OCI-LY7 (cell line): Measurements from ENCODE around the gene DSE. TPM values are rescaled to one million over a fixed set of nuclear protein-coding genes. Genes with fewer than 3 reads are reported as not detected.
"Not testable (repeated sequence)": the region's sequence is repeated elsewhere in the genome, so short reads cannot be mapped to it uniquely, and the experiment has no call there.

Experiments used
- Bru-seq: library from RNA; stranded (reverse); fragments of 400-500 nt; gene quantifications from one replicate; lab custom pipeline; 2021; lab: Mats Ljungman, UMichigan
- BruChase-seq, 2 experiments: library from RNA; stranded (reverse); fragments of 400-500 nt; gene quantifications; one replicate each; lab custom pipeline; 2021; lab: Mats Ljungman, UMichigan
- BruUV-seq: library from RNA; stranded (reverse); fragments of 400-500 nt; replicated peaks from 2 replicates; lab custom pipeline; 2021; lab: Mats Ljungman, UMichigan
- CTCF ChIA-PET: fragments of 300-600 bp; sonication (Branson Sonifier 250); formaldehyde crosslinking; loops from one replicate; lab custom pipeline; 2022; ENCODE audit warnings: antibody characterized with exemption; ENCODE audit not compliant: unreplicated experiment; lab: Charles Lee
- POLR2A ChIA-PET: fragments of 300-600 bp; sonication (Branson Sonifier 250); formaldehyde crosslinking; loops from one replicate; lab custom pipeline; 2022; ENCODE audit warnings: antibody characterized with exemption; lab: Charles Lee
- DNase-seq: peaks from one replicate; pipeline ENCODE4 v3.0.0-alpha.2; 2015; ENCODE audit warnings: low spot score
- H2AFZ ChIP-seq: fragments of 200-600 bp; sonication (generic), shearing (Covaris generic); 2 replicates; pipeline ENCODE4 v1.6.1; 2014; ENCODE audit warnings: mild to moderate bottlenecking, antibody characterized with exemption, low read length, moderate library complexity
- H3K27ac ChIP-seq: fragments of 200-600 bp; sonication (generic); 2 replicates; pipeline ENCODE4 v1.5.1; 2014; ENCODE audit warnings: mixed run types, low read depth, mild to moderate bottlenecking, moderate library complexity, low read length, inconsistent platforms; ENCODE audit not compliant: poor library complexity, severe bottlenecking
- H3K36me3 ChIP-seq: fragments of 200-600 bp; sonication (generic); 2 replicates; pipeline ENCODE4 v1.6.1; 2014; ENCODE audit warnings: mild to moderate bottlenecking, antibody characterized with exemption, low read length, moderate library complexity, mixed read lengths; ENCODE audit not compliant: insufficient read depth
- H3K4me1 ChIP-seq: fragments of 200-600 bp; sonication (generic); 2 replicates; pipeline ENCODE4 v1.5.1; 2014; ENCODE audit warnings: mild to moderate bottlenecking, low read length; ENCODE audit not compliant: insufficient read depth, poor library complexity, severe bottlenecking
- H3K4me2 ChIP-seq: fragments of 200-600 bp; sonication (generic); 2 replicates; pipeline ENCODE4 v1.6.1; 2014; ENCODE audit warnings: mild to moderate bottlenecking, low read length
- H3K4me3 ChIP-seq: fragments of 200-600 bp; sonication (generic); 2 replicates; pipeline ENCODE4 v1.5.1; 2014; ENCODE audit warnings: mild to moderate bottlenecking, low read depth, low read length; ENCODE audit not compliant: poor library complexity, severe bottlenecking
- H3K79me2 ChIP-seq: fragments of 200-600 bp; sonication (generic); 2 replicates; pipeline ENCODE4 v1.6.1; 2016; ENCODE audit warnings: low read depth, mild to moderate bottlenecking, low read length, moderate library complexity, mixed read lengths; ENCODE audit not compliant: insufficient read depth
- H3K9me2 ChIP-seq: fragments of 200-600 bp; sonication (generic); 2 replicates; pipeline ENCODE4 v1.6.1; 2016; ENCODE audit warnings: mild to moderate bottlenecking, low read length, mixed read lengths; ENCODE audit not compliant: insufficient read depth
- H3K9me3 ChIP-seq: fragments of 200-600 bp; sonication (generic); 2 replicates; pipeline ENCODE4 v1.6.1; 2014; ENCODE audit warnings: mild to moderate bottlenecking, mixed run types, low read length, mixed read lengths
- H4K20me1 ChIP-seq: fragments of 200-600 bp; sonication (generic); 2 replicates; pipeline ENCODE4 v1.6.1; 2014; ENCODE audit warnings: mild to moderate bottlenecking, antibody characterized with exemption, low read length, moderate library complexity, mixed read lengths; ENCODE audit not compliant: insufficient read depth
- CTCF ChIP-seq: fragments of 200-600 bp; sonication (generic); conservative IDR thresholded peaks from 2 replicates; pipeline ENCODE4 v1.5.1; 2014; ENCODE audit warnings: mild to moderate bottlenecking, antibody characterized with exemption, low read length, moderate library complexity, mixed read lengths
- EZH2phosphoT487 ChIP-seq: fragments of 200-600 bp; sonication (generic); IDR thresholded peaks from 2 replicates; pipeline ENCODE4 v1.6.1; 2018; ENCODE audit warnings: low read depth, borderline replicate concordance, mild to moderate bottlenecking, mixed run types, antibody characterized with exemption, low read length, moderate library complexity, mixed read lengths
- intact Hi-C: fragments of 100-400 bp; cut with micrococcal nuclease; formaldehyde crosslinking; loops from one replicate; pipeline ENCODE4 v1.10.0; 2022; ENCODE audit not compliant: unreplicated experiment
- long read RNA-seq: library from polyadenylated mRNA; stranded (forward); transcript quantifications from one replicate; pipeline ENCODE4 v2.0.0, GENCODE V29; 2022
- total RNA-seq, 2 experiments: library from RNA; depleted of rRNA in 1 of 2; stranded (reverse); fragments of >200 nt in 1 of 2; shearing (Covaris generic) in 1 of 2; gene quantifications; 2 replicates each; pipeline ENCODE4 v1.2.3, GENCODE V29; 2014 to 2022

The DSE gene
- total RNA-seq (2014; rRNA removed; shearing (Covaris generic)), result 3.9 and 5.3 TPM in 2 replicates
- total RNA-seq (2022), result 6.2 and 7.6 TPM in 2 replicates
- Bru-seq, nascent RNA, result percentile 51 among the genes with signal in this experiment
- BruChase-seq, experiment 1, labeled RNA remaining after a 6-hour chase, result percentile 47 among the genes with signal in this experiment
- percentile 50 among the genes with signal in this experiment for BruChase-seq, experiment 2, labeled RNA remaining after a 2-hour chase
- long read RNA-seq, partial matches to known transcripts, result 1 of 89 reads
- long read RNA-seq, other reads (novel, unspliced or antisense), result 86 of 89 reads

GRCh38 chr6:116370760-116371119, at the start of gene DSE:
Gene DSE, plus strand, starts transcription at chr6:116370947. Its CDS starts 28,304 bp downstream, at chr6:116399251.
- no peak for DNase-seq
- Histone ChIP-seq H3K4me2 (0 out of 2 replicates have a peak within 1 kb of the TSS, but pooled peaks have one; percentile 10), H3K9me2 (no peaks in the 10 kb centered on the region), H3K36me3 (no peaks in the 10 kb centered on the region), H3K79me2 (no peaks in the 10 kb centered on the region), H4K20me1 (peaks cover 9% of the 10 kb centered on the region; the same call in 1 of the 2 replicates), H3K9me3 (no peaks in the 10 kb centered on the region), H2AFZ (no peak within 1 kb of the TSS), H3K4me3 (no peak within 1 kb of the TSS), H3K4me1 (peaks cover 13% of the 10 kb centered on the region), H3K27ac (no peak within 1 kb of the TSS)
- no TSS peak for BruUV-seq
- intact Hi-C loops, result no loop called here
- POLR2A ChIA-PET, result no interaction called here
- TF ChIP-seq EZH2phosphoT487, result no peak
- no peak for TF ChIP-seq CTCF
- CTCF ChIA-PET, result no interaction called here

- H3K79me2 ChIP-seq, CTCF ChIA-PET, DNase-seq, H3K4me3 ChIP-seq, H3K36me3 ChIP-seq, intact Hi-C loops, H3K9me3 ChIP-seq, BruUV-seq, H3K27ac ChIP-seq, H3K4me1 ChIP-seq, H4K20me1 ChIP-seq, H3K9me2 ChIP-seq, H2AFZ ChIP-seq, POLR2A ChIA-PET, H3K4me2 ChIP-seq: not testable (repeated sequence)
These were observed 48.8 kb upstream of the DSE start for GRCh38 chr6:116321933-116322332.

GRCh38 chr6:116323863-116324262, 46.9 kb upstream of the DSE start:
- TF ChIP-seq CTCF, result no peak
- TF ChIP-seq EZH2phosphoT487, result no peak
- Histone ChIP-seq H3K4me3 (no peak overlapping the region), H3K27ac (no peak overlapping the region), H3K4me1 (no peaks in the 10 kb centered on the region), H3K9me2 (no peaks in the 10 kb centered on the region), H3K36me3 (no peaks in the 10 kb centered on the region), H3K4me2 (no peak overlapping the region), H4K20me1 (no peaks in the 10 kb centered on the region), H3K79me2 (no peaks in the 10 kb centered on the region), H3K9me3 (no peaks in the 10 kb centered on the region), H2AFZ (no peak overlapping the region)
- POLR2A ChIA-PET, result interaction anchor here (0.6 kb wide), 1 partner anchor 23 kb away, joined by 3 read pairs; no protein-coding TSS in a partner anchor
- intact Hi-C loops, result no loop called here
- no peak for DNase-seq
- CTCF ChIA-PET, result no interaction called here
- BruUV-seq, result no TSS peak

- H3K27ac ChIP-seq, H4K20me1 ChIP-seq, H3K9me3 ChIP-seq, BruUV-seq, H3K79me2 ChIP-seq, intact Hi-C loops, CTCF ChIA-PET, DNase-seq, H3K4me2 ChIP-seq, H2AFZ ChIP-seq, H3K36me3 ChIP-seq, H3K4me1 ChIP-seq, H3K9me2 ChIP-seq, H3K4me3 ChIP-seq: not testable (repeated sequence)
- POLR2A ChIA-PET, result interaction anchor here (0.6 to 1.3 kb wide), 2 partner anchors 12 to 395 kb away, joined by 3 to 4 read pairs; no protein-coding TSS in a partner anchor
These were observed 45.1 kb upstream of the DSE start for GRCh38 chr6:116325634-116326132.
